ENCODE results near the gene SCN3A.

Gene SCN3A

GRCh38 chr2:165203689-165204559, at the start of gene SCN3A:
SCN3A (minus strand) TSS chr2:165204050; CDS start chr2:165176394, 27,656 bp downstream.
- DNase-seq: no peak

GRCh38 chr2:165253178-165253577, 49.3 kb upstream of the SCN3A start:
- DNase-seq: no peak

GRCh38 chr2:165251366-165251765, 47.5 kb upstream of the SCN3A start:
- no peak for DNase-seq

GRCh38 chr2:165248238-165248637, 44.4 kb upstream of the SCN3A start:
- no peak for DNase-seq

GRCh38 chr2:165245081-165245793, 41.4 kb upstream of the SCN3A start:
- DNase-seq: no peak

- no peak for DNase-seq
Measured at GRCh38 chr2:165240916-165241315, 37.1 kb upstream of the SCN3A start.

GRCh38 chr2:165239856-165240515, 36.1 kb upstream of the SCN3A start:
- no peak for DNase-seq

- no peak for DNase-seq
Measured at GRCh38 chr2:165239230-165239629, 35.4 kb upstream of the SCN3A start, which contains the start of gene SCN2A. SCN2A (plus strand) TSS chr2:165239414; CDS start chr2:165295824, 56,410 bp downstream.

- no peak for DNase-seq
Measured at GRCh38 chr2:165238295-165238694, 34.4 kb upstream of the SCN3A start.

GRCh38 chr2:165237056-165237455, 33.2 kb upstream of the SCN3A start:
- no peak for DNase-seq

- DNase-seq: no peak
Measured at GRCh38 chr2:165227571-165227970, 23.7 kb upstream of the SCN3A start.

GRCh38 chr2:165224941-165225340, 21.1 kb upstream of the SCN3A start:
- DNase-seq: no peak

- no peak for DNase-seq
Measured at GRCh38 chr2:165219481-165219880, 15.6 kb upstream of the SCN3A start.

- no peak for DNase-seq
Measured at GRCh38 chr2:165214093-165214492, 10.2 kb upstream of the SCN3A start.

GRCh38 chr2:165208094-165208493, 4.2 kb upstream of the SCN3A start:
- DNase-seq: no peak

- DNase-seq: no peak
Measured at GRCh38 chr2:165205865-165206264, 2.0 kb upstream of the SCN3A start.

GRCh38 chr2:165202239-165202638, 1.6 kb downstream of the SCN3A start:
- DNase-seq: no peak

GRCh38 chr2:165198181-165198580, 5.7 kb downstream of the SCN3A start:
- DNase-seq: no peak

- DNase-seq: no peak
Measured at GRCh38 chr2:165197346-165197745, 6.5 kb downstream of the SCN3A start.

GRCh38 chr2:165196411-165196810, 7.4 kb downstream of the SCN3A start:
- DNase-seq: no peak

GRCh38 chr2:165193178-165193777, 10.6 kb downstream of the SCN3A start:
- no peak for DNase-seq

- DNase-seq: no peak
Measured at GRCh38 chr2:165192729-165193128, 11.1 kb downstream of the SCN3A start.

GRCh38 chr2:165191096-165191728, 12.6 kb downstream of the SCN3A start:
- DNase-seq: no peak
